IPS DF 4.7 (cell line): ENCODE results near the gene ZKSCAN8.
"Not testable (repeated sequence)": the region's sequence is repeated elsewhere in the genome, so short reads cannot be mapped to it uniquely, and the experiment has no call there.

Source experiments
- DNase-seq: peaks from one replicate; pipeline ENCODE4 v3.0.0-alpha.2; 2013; ENCODE audit warnings: low spot score; ENCODE audit errors: extremely low read depth

The ZKSCAN8 gene

DNA sequence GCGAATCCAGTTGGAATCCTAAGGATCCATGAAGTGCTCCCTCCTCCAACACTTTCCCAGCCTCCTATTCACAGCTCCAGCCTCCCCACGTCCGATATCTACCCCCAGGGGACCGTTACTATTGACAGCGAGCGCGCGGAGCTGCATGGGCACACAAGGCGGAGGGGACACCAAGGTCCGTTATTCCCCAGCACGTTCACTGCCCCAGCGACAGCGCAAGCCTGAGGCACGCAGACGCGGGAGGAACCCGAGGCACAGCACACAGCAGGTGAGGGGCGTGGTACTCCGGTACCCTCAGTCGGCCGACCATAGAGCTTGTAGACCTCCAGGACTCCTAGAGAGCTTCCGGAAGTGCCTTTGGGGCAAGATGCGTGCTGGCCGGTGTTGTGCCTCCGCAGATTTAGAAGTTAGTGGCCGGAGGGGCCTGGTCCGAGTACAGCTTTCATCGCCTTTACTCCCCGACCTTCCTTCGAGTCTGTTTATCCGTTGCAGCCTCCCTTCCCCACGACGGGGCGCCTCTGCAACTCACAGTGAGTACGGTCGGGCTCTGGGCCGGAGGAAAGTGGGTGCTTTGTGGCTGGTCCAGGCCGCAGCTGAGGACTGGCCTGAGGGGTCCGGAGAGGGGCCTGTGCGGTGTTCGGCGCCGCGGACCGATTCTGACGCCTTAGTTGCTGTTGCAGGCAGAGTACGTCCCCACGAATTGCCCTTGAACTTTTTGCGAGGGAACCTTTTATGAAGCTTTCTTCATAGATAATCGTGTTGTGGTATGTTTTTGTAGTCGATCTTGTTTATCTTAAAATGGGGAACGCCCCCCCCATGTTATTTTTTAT, at the start of gene ZKSCAN8:
TSS of gene ZKSCAN8 (plus strand) at position 384 of the 830 bp plus-strand sequence. CDS start 6,525 bp downstream, outside the sequence.
- DNase-seq: peak; percentile 88

DNA sequence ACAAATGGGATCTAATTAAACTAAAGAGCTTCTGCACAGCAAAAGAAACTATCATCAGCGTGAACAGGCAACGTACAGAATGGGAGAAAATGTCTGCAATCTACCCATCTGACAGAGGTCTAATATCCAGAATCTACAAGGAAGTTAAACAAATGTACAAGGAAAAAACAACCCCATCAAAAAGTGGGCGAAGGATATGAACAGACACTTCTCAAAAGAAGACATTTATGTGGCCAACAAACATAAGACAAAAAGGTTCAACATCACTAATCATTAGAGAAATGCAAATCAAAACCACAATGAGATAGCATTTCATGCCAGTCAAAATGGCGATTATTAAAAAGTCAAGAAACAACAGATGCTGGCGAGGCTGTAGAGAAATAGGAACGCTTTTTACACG, 39.5 kb upstream of the ZKSCAN8 start:
- DNase-seq: not testable (repeated sequence)

DNA sequence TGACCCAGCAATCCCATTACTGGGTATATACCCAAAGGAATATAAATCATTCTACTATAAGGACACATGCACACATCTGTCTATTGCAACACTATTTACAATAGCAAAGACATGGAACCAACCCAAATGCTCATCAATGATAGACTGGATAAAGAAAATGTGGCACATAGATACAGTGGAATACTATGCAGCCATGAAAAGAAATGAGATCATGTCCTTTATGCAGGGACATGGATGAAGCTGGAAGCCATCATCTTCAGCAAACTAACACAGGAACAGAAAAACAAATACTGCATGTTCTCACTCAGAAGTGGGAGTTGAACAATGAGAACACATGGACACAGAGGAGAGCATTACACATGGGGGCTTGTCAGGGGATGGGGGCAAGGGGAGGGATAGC, 39.0 kb upstream of the ZKSCAN8 start:
- DNase-seq: not testable (repeated sequence)

DNA sequence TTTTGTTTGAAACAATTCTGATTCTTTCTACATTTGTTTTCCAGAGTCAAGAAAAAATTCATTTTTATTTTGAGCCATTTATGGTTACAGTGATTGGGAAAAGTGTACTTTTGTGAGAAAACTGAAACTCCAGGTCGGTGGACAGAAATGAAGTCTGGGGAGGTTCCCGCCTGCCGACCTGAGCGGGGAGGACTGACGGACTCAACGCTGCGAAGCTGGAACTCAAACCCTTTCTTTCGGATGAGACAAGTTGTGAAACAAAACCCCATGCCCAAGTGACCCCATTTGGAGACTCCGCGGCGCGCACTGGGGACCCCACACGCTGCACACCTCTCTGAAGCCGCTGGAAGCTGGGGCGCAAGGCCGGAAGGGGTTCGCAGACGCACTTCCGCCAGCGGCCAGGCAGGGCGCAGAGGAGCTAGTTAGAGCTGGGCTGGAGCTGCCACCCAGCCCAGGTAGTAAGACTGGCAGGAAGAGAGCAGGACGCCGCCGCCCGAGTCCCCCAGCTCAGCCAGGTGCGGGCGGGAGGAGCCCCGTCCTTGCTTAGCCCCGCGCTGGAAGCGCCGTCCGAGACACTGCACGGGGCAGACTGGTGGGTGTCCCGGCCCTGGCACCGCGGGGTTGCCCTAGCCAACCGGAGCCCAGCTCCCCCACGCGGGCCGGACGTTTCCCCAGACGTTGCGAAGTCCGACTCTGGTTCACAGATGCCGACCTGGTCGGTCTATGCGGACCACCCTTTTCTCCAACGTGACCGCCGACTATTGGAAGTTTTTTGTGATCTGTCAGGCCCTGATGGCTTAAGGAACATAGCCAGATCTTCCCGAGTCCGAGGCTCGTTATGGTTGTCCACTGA, 37.1 kb upstream of the ZKSCAN8 start:
- peak; percentile 25 for DNase-seq

DNA sequence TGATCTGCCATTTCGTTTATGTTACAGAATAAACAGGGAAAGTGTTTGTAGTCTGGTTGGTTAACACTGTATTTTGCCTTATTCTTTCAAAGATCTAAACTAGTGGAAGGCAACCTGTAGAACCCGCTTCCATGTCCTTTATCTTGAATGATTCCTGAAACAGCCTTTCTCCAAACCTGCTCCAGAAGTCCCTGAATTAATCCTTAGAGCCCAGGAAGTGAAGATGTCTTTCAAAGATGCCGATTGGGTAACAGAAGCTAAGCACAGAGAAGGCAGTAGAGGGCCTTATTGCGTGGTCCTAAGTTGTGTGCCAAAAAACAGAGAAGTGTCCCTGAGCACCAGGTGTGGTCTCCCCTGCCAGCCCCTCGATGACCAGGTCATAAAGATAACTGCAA, 36.4 kb upstream of the ZKSCAN8 start:
- no peak for DNase-seq

GRCh38 chr6:28107506-28107905, 34.2 kb upstream of the ZKSCAN8 start:
- DNase-seq: no peak

GRCh38 chr6:28111964-28112363, 29.7 kb upstream of the ZKSCAN8 start:
- no peak for DNase-seq

DNA sequence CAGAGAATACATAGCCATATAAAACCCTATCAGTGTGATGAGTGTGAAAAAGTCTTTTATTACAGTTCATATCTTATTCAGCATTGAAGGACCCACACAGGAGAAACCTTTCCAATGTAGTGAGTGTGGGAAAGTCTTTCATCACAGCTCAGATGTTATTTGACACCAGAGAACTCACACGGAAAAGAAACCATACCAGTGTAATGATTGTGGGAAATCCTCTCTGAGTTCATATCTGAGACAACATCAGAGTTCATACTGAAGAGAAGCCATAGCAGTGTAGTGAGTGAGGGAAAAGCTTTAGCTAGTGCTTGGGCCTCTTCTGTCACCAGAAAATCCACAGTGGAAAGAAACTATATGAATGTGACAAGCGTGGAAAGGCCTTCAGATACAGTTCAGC, 25.9 kb upstream of the ZKSCAN8 start:
- no peak for DNase-seq

GRCh38 chr6:28117386-28118050, 24.2 kb upstream of the ZKSCAN8 start:
- DNase-seq: no peak

DNA sequence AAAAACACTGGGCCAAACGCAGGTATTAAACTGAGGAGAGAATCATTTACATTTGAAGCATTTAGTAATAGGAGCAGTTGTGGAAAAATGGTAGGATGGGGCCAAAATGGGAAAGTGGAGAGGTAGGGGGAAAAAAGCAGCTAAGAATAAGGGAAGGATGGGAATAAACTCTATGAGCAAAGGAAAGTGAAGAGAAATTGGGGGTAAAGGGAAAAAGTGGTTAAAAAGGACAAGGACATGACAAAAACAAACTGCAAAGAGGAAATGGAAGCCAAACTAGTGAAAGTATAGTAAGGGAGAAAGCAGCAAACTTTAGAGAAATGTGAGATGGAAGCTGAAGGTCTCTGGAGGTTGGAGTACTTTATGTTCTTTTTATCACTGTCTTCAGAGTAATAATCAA, 23.5 kb upstream of the ZKSCAN8 start:
- DNase-seq: no peak

DNA sequence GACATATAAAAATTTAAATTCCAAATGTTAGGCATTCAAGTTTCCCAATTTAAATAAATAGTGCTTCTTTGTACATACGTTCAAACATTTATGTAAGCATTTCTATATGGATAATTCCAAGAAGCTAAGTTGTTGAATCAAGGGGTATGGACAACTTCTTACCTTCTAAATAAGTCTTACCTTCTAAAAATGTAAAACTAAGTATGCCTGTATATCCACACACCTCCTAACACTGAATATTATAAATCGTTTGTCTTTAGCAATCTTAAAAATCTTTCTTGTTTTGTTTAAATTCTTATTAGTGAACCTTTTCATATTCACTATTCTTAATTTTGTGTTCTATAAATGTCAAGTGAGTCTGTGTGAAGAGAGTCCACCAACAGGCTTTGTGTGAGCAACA, 19.8 kb upstream of the ZKSCAN8 start:
- DNase-seq: no peak

GRCh38 chr6:28122283-28122682, 19.4 kb upstream of the ZKSCAN8 start:
- DNase-seq: not testable (repeated sequence)

DNA sequence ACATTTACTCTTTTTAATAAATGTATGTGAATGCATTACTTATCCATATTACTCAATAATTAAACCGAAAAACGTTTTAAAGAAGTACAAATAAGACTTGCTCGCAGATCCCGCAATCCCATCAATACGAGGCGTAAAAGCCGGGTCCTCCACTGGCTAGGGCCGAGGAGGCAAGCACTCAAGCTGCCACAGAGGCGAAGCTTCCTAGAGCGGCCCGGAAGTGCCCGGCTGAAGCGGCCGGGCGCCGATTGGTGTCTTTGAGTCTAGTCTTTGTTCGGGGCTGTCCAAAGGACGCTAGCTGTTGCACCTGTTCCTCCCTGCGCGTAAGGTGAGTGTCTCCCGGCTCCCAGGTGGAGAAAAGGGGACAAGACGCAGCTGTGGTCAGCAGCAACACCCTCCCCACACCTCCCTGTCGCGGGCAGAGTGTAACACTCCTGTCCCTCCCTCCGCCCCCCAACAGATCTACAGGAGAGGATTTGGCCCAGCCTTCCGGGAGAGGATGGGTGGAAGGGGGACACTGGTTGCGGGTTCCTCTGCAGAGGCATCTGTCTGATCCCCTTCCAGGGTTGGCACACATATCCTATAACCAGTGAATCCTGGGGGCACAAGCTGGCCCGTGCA, 17.2 kb upstream of the ZKSCAN8 start, which contains the start of gene ZSCAN16:
TSS of gene ZSCAN16 (plus strand) at position 260 of the 621 bp plus-strand sequence. CDS start 835 bp downstream, outside the sequence.
- no peak for DNase-seq

DNA sequence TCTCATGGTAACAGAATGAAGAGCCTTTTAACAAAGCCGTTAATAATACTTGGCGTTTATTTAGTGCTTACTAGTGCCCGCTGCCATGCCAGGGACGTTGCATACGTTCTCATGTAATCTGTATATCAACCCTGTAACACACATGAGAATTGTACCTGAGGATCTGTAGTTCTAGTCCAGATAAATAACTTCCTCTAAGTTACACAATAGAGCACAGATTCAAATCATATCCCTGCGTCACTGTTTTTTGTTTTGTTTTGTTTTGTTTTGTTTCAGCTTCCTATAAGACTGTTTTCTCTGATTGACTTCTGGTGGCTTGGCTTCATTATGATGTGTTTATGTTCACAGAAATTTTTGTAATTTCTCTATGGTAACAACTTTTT, 16.7 kb upstream of the ZKSCAN8 start:
- no peak for DNase-seq

DNA sequence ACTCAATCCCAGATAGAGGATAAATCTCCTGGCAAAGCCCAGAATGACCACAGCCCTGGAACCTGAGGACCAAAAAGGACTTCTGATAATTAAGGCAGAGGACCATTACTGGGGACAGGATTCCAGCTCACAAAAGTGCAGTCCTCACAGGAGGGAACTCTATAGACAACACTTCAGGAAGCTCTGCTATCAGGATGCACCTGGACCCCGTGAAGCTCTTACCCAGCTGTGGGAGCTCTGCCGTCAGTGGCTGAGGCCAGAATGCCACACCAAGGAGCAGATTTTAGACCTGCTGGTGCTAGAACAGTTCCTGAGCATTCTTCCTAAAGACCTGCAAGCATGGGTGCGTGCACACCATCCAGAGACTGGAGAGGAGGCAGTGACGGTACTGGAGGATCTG, 16.3 kb upstream of the ZKSCAN8 start:
- no peak for DNase-seq

DNA sequence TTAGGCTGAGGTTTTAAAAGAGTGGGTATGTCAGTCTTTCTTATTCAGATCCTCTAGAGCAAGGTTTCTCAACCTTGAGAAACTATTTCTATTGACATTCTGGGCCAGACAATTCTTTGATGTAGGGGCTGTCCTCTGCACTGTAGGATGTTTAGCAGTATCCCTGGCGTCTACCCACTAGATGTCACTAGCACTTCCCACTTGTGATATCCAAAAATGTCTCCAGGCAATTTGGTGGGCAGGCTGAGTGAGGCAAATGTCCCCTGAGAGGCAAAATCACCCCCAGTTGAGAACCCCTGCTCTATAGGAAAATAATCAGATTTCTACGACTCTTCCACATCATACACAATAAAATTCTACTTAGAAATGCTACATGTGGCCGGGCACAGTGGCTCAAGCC, 7.7 kb upstream of the ZKSCAN8 start:
- no peak for DNase-seq

DNA sequence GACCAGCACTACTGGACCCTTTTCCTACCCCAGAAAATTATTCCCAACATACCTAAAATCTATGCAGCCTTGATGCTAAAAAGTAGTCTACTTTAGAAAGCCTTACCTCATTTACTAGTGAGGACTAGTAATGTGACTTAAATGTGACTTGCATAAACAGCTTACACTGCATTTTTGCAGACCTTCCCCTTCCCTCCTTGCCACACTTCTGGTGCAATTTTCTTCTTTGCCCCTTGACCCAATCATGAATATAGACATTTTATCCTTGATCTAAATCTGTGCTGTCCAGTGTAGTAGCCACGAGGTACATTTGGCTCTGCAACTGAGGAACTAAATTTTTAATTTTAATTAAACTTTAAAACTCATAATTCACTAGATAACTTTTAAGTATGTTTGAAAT, 7.0 kb upstream of the ZKSCAN8 start:
- no peak for DNase-seq

- no peak for DNase-seq
These were observed 6.3 kb upstream of the ZKSCAN8 start for GRCh38 chr6:28135393-28135792.

DNA sequence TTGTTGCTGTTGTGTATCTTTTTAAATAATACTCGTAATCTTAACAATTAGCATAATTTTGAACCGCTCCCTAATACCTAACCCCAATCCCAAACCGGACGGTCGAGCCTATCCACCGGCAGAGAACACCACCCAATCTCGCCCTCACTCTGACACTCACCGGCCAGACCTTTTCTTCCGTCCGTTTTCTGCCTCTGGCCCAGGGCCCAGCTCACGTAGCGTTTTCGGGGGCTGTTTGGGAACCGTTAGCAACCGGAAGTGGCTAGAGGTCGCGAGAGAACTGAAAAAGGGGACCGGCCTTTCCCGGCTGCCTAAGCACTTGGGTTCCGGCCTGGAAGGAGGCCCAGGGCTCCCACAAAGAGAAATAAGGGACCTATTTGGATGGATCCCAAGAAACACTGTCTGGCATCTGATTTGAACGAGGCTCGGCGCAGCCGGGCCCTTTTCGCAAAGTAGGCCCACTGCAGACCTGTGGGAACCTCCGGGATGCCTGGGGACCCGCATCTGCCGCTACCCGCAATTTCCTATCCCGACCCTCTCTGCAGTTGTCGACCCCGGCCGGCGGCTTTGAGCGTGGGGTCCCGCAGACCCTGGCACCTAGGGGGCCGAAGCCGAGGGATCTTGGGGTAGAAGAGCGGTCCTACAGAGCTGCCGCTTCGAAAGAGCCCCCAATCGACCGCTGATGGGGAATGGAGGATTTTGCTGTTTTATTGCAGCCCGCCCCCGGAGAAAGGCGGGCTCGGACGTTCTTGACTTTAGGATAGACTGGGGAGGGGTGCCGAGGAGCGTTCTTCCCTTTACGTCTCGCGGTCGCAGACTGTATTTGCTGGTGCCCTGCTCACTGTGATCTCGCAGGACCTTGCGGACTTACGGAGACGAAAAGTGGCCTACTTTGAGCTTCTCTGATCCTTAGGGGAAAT, 4.8 kb upstream of the ZKSCAN8 start:
- no peak for DNase-seq

GRCh38 chr6:28137505-28137981, 4.1 kb upstream of the ZKSCAN8 start:
- no peak for DNase-seq
